DMS53 treated with DMSO at 0.1 percent for 48 hours (cell line): ENCODE data around the gene MSANTD3.
A peak's percentile ranks its signal among the peaks of the same experiment; 100 is the strongest.
"Not testable (repeated sequence)": the region's sequence is repeated elsewhere in the genome, so short reads cannot be mapped to it uniquely, and the experiment has no call there.

Experiments
- DNase-seq: peaks from one replicate; lab custom pipeline; 2025; ENCODE audit not compliant: unreplicated experiment; lab: John Stamatoyannopoulos, UW

Gene MSANTD3

DNA sequence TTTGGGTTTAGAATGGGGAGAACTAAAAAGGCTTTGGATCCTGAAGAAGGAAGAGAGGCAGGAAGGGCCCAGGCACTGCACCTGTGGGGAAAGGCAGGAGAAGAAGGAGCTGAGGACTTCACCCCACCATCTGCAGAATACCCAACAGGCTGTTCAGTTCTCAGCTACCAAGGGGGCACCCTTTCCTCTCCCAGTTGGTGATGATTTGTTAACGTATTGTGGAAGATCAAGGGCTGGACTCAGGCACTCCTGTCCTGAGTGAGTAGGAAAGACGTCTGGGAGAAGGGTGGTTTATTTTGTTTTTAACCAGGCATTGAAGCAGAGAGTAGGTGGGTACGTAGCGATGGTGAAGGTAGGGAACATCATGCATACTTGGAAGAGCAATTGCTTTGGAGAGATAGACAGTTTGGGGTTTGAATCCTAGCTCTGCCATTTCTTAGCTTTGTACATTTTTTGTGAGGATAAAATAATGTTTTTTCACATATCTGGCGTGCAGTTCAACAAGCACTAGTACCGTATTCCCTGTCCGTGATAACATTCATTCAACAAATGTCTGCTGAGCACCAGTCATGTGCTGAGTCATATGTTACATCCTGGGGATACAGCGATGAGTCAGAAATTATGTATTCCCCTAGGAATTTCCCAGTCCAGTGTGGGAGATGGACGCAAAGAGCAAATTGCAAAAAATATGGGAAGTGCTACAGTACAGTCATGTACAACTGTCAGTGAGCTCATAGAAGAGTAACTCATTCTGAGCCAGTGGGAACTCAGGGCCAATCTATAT lies 2.1 kb downstream of the MSANTD3 start:
- DNase-seq: peak; percentile 23

DNA sequence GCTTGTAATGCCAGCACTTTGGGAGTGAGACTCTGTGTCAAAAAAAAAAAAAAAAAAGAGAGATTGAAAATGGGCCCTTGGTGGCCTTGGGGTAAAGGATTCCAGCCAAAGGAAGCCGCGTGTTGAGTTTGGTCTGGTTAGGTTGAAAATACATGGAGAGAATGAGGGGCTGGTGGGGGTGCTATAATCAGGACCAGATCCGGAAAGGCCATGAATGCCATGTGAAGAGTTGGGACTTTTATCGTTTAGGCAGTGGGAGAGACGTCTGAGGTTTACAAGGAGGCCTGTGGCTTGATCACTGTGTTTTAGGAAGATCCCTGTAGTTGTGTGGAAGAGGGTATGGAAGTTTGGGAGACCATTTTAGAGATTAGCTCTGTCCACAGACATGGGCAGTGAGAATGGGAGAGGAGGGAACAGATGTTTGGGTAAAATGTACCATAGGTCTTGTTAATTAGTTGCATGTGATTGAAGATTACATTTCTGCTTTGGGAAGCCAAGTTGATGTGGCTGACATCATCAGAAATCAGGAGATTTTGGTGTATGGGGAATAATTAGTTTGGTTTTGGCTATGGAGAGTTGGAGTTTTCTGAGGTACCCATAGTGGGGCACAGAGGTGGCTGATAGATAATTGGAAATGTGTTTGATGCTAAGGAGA lies 3.5 kb downstream of the MSANTD3 start:
- DNase-seq: no peak

DNA sequence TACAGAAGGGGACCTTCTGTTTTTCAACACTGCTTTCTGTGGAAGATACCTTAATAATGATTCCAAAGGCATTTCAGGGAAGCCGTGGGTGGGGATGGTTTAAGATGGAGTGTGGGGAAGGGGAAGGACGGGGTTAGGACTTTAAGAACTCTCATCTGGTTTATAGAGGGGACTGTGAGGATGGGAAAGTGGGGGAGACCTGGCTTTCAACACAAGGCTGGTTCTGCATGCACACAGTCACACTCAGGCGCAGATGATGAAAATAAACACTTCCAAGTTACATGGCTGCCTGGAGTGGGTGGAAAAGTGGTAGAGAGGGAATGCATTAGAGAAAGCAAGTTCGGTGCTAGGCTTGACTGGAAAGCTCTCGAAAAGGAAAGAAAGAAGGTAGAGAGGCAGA lies 4.9 kb downstream of the MSANTD3 start:
- no peak for DNase-seq

DNA sequence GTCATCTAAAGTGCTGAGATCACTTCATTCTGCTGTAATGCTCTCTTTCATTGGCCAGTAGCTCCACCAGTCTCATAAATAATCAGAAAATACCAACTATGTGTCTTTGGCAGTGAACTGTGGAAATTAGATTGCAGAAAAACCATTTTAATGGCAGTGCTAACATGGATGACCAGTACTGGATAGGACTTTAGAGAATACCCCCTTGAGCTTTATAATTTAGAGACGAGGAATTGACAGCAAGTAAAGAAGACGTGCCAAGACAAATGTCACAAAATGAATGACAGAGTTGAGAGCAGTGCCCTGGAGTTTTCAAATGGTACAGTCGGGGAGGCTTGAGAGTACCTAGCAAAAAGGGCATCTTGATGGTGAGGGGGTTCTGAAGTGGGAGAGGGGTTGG lies 5.8 kb downstream of the MSANTD3 start:
- no peak for DNase-seq

DNA sequence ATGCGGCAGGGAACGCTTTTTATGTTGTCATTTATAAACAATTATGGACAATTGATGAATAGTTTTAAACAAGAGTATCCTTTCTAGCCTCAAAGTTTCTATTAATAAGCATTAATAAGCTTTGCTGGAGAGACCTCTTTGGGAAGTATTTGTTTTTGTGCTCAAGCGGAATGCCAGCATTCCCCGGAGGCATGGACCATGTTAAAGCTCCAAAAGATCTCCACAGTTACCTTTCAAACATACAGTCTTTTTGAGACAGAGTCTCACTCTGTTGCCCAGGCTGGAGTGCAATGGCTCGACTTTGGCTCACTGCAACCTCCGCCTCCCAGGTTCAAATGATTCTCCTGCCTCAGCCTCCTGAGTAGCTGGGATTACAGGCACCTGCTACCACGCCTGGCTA lies 9.6 kb downstream of the MSANTD3 start:
- DNase-seq: no peak

DNA sequence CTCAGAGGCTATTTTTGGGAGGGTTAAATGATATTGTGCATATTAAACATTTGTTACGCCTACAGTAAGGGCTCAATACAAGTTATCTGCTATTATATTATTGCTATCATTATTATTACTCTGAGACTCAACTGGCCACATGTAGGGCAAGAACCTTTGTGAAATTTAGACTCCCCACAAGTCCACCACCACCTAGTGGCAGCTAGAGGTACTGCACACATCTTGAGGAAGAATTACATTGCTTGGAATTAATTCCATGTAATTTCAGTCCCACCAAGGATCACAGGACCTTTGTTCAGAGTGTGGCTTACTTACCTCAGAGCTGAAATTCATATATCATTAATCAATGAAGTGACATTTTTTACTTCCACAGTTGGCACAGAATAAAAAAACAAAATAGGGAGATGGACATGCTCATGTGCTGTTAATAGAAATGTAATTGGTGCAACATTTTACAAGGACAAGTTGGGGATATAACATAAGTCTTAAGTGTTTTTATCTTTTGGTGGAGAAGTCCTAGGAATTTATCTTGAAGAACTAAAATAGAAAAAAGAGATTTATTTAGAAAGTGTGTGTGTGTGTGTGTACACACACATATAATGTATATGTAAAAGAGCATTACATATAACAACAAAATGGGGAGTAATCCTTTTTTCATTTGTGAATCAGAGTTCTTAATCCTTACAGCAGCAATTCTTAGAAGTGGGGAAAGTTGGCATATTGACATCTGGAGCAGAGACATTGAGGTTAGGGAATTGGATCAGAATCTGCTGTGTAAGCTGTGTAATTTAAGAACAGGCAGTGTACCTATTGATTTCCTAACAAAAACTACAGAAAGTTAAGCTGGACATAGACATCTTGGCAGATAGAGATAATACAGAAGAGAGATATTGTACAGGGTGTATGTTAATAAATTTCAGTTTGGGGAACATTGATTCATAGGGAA lies 11.2 kb downstream of the MSANTD3 start:
- DNase-seq: peak; percentile 25

DNA sequence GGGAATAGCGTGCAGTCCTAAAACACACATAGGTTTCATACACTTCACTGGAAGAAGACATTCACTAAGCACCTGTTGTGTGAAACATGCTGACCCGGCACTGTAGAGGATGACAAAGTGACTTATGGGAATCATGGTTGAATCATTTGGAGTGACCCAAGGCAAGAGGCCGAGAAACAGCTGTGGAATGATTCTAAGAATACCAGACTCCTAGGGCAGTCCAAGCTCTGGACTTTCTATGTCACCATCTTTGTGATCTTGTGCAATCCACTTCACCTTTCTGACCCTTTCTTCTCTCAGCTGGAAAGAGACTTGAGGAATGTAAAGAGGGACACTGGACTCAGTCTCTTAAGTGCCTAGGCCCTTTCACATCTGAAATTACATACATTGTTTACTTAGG lies 13.1 kb downstream of the MSANTD3 start:
- no peak for DNase-seq

DNA sequence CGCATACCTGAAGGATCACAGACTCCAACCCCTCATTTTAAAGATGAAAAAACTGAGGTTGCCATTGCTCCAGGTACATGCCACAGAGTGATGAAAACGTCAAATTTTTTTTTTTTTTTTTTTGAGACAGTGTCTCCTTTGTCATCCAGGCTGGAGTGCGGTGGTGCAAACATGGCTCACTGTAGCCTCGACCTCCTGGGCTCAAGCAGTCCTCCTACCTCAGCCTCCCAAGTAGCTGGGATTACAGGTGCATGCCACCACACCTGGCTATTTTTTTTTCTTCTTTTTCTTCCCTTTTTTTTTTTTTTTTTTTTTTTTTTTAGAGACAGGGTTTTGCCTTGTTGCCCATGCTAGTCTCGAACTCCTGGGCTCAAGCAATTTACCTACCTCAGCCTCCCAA lies 13.5 kb downstream of the MSANTD3 start:
- DNase-seq: not testable (repeated sequence)

DNA sequence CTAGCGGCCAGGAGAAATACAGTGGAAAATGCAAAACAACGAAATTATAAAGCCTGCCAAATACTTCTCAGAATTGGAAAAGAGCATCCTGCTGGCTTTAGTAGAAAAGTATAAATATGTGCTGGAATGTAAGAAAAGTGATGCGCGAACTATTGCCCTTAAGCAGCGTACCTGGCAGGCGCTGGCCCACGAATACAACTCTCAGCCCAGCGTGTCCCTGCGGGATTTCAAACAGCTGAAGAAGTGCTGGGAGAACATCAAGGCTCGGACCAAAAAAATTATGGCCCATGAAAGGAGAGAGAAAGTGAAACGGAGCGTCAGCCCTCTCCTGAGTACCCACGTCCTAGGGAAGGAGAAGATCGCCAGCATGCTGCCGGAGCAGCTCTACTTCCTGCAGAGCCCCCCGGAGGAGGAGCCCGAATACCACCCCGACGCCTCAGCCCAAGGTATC lies 15.0 kb downstream of the MSANTD3 start:
- no peak for DNase-seq

DNA sequence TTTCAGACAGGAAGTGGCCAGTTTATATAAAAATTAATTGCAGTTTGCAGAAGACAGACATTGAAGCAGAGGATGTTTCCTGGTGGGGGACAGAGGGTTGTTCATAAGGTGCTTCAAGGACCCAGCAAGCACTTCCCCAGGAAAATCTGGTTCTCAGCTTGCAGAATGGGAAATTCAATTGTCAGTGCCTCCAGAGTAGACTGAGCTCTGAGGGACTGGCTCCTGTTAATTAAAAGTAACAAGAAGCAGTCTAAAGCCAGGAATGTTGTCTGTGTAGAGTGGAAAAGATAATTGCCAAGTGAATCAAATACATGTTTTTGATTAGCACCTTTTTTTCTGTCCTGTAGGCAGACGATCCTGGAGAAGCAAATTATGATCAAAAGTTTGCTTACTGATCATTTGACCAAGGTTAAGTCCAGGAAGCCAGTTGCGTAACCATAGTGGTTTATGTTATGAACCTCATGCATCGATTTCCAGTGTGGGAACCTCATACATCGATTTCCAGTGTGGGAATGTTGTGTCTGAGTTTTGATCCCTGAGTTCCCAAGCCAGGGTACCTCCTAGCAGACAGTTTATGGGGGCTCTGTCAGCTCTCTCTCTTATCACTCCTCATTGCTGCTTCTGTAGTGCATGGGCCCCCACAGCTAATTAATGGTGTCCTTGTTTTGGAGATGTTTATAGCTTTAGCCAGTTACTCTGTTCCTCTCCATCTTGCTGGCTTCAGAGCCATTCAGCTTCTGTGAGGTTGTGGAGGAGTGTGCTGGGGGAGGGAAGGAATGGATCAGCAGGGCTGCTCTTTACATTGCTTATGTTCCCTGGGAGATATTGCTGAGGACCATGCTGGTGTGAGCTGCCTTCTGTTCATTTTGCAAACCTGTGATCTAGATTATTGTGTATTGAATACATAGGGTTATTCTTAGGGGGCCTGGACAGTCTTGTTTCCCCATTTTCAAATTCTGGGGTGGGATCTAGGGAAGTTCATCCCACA lies 17.1 kb downstream of the MSANTD3 start:
- no peak for DNase-seq

DNA sequence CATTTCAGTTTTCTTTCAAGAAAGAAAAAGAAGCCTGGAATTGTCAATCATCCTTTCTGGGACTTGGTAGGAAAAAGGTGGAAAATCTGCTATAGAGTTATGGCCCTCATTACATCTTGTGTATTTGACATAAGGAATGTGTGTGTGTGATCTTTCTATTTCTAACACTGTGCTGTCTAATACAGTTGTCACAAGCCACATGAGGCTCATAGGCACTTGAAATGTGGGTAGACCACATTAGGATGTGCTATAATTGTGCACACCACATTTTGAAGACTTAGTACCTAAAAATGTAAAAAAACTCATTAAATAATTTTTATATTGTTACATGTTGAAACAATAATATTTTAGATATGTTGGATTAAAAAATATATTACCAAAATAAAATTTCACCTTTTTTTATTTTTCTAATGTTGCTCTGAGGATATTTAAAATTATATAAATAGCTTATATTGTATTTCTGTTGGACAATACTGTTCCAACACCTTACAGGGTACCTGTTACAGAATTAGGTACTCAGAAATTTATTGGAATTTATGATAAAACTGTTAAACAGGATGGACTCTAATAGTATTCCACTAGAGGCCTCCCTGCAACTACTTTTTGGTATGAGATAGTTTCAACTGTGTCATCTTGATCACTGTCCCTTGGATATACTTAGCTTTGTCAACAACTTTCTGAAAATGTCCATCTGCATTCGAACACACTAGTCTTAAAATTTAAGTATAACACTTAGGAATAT lies 18.4 kb downstream of the MSANTD3 start:
- DNase-seq: no peak

DNA sequence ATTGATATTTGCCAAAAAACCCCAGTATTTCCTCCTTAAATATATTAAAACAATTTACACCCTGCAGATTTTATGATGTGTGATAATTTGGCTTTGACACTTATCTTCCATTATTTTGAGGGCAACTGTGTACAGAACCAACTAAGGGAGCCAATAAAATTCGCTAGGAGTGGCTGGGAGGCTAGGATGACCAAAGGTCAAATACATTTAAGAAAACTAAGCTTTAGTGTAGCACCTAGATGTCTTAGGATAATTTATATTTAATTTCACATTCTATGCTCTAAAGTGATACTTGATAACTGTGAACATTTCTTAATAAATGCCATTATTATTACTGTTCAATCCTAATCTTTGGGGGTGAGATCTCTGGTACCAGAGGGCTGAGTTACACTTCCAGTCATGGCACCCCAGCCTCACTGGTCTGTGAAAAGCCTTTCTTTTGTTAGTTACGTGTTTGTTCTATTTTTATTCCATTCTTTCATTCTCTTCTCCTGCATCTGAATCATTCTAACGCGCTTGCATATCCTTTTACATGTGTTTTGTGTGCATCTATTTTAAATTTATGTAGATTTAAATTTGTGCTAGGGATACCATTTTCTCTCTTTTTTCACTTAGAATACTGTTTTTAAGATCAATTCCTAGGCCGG lies 19.1 kb downstream of the MSANTD3 start:
- DNase-seq: no peak

DNA sequence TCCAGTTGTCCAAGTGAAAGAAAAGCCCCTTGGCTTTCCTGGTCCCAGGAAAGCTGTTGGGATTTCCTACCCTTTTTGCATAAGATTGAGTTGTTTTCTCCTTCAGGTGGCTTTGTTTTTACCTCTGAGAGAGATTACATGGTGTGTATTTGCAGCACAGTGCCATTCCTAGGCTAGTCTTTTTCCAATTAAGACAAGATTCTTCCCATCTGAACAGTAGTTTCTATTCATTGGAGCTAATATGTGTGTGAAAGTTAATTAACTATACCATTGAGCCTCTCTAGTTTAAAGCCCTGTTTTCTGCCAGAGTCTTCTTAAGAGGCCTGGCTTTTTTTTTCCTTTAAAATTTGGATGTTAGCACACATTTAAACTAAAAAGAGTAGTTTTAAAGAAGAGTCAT lies 20.1 kb downstream of the MSANTD3 start:
- DNase-seq: no peak

DNA sequence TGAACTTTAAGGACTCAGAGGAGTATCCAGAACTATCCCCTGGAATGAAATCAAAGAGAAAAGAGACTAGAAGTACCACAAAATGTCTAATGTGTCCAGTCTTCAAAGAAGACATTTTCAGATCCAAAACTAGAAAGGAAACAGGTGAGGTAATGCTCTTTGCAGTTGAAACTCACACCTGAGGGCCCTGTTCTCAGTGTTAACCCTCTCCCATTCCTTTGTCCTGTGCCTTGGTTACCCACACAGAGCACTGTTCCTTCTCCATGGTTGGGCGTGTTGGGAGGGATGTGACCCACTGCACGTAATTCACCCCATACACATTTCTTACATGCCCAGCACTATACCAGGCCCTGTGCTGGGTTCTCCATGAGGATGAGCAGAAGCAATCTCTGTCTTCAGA lies 21.3 kb downstream of the MSANTD3 start:
- no peak for DNase-seq

DNA sequence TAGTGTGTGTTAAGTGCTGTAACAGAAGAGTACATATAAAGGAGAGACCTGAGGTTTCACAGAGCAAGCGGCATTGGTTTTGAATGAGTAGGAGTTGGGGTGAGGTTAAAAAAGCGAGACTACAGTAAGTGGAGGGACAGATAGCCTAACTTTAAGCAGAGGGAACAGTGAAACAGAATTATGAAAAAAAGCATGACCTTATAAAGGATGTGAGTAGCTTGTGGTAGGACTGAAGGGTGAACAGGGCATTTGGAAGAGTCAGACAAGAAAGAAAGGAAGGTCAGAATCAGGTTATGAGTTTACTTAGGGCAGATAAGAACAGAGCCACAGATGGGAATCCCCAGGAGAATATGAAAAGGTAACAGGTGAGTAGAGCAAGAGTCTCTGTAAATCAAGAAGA lies 22.5 kb downstream of the MSANTD3 start:
- no peak for DNase-seq

DNA sequence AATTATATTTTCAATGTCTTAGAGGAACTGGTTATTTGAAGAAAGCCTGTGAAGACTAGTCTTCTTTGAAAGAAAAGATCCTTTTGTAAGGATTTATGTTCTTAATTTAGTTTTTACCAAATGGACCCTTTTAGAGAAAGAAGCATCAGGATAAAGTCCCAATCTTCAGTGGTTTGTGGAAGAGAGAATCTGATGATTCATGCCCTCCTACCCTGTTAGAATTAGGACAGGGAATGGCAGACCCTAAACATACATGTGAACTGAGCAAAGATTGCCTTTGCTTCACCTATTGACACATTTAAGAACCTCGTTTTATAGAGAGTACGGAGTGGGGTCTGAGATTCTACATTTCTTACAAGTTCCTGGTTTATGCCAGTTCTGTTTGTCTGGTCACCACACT lies 26.0 kb downstream of the MSANTD3 start:
- DNase-seq: no peak

DNA sequence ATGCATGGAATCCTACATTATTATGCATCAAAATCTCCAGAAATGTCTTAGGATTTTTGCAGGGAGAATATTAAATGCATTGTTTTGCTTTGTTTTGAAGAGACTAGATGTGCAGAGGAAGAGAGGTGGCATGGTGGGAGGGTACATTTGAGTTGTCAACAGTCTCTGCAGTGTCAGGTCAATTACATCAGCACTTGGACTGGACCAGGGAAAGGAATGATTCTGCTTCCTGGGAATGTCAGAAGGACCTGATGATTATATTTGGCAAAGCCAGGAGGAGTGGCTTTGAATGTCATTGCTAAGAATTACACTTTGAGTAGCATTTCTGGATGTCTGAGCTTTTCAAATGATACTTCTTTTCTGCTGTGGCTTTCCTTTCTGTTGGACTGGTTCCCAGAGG lies 28.5 kb downstream of the MSANTD3 start:
- DNase-seq: no peak

DNA sequence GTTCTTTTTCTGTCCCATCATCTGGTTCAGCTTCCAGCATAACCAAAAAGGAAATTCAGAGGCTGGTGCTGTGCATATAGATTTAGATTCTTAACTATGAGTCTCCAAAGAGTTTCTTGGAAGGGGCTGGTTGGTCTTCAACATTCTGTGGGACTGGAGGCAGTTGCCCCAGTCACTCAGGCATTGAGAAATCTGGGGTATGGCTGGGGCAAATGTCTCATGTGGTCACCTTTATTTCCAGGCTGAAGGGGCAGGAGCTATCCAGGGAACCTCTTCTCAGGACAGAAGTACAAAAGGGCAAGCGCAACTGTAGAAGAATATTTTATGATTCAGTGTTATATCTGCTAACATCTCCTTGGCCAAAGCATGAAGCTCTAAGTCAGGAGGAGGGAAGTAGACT lies 30.6 kb downstream of the MSANTD3 start:
- DNase-seq: no peak

DNA sequence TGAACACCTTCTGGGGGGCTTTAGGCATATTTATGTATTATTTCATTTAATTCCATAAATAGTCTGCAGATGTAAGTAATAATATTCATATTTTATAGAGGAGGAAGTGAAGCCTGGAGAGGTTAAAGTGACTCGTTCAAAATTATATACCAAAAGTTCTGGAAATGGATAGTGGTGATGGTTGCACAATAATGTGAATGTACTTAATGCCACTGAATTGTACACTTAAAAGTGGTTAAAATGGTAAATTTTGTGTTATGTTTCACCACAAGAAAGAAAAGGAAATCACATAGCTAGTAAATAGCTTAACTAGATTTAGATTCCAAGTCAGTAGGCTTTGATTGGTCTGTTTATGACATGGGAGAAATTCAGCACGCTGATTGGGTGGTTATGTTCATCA lies 33.0 kb downstream of the MSANTD3 start:
- no peak for DNase-seq
